ENCODE data around the gene FBXO33.
"Not testable (repeated sequence)": the region's sequence is repeated elsewhere in the genome, so short reads cannot be mapped to it uniquely, and the experiment has no call there.

FBXO33 gene

GRCh38 chr14:39368261-39368959, 63.8 kb downstream of the FBXO33 start:
- peak; percentile 67 to 87 (median 68) for DNase-seq

GRCh38 chr14:39367387-39367751, 64.9 kb downstream of the FBXO33 start:
- DNase-seq, result no peak

GRCh38 chr14:39366460-39367386, 65.5 kb downstream of the FBXO33 start:
- DNase-seq, result no peak

- DNase-seq, result no peak
These were observed 66.9 kb downstream of the FBXO33 start for GRCh38 chr14:39365354-39365753.

- DNase-seq, result no peak
These were observed 67.7 kb downstream of the FBXO33 start for GRCh38 chr14:39364509-39364908.

- not testable (repeated sequence) for DNase-seq
These were observed 70.7 kb downstream of the FBXO33 start for GRCh38 chr14:39361556-39361955.

- no peak for DNase-seq
These were observed 71.9 kb downstream of the FBXO33 start for GRCh38 chr14:39360316-39360715.

- DNase-seq, result not testable (repeated sequence)
These were observed 73.2 kb downstream of the FBXO33 start for GRCh38 chr14:39359069-39359468.

GRCh38 chr14:39351708-39352107, 80.5 kb downstream of the FBXO33 start:
- no peak for DNase-seq

- DNase-seq, result no peak
These were observed 81.4 kb downstream of the FBXO33 start for GRCh38 chr14:39350866-39351265.

Data from NCI-H1417 (cell line).